Neutrophil (primary cell): ENCODE measurements around the gene NCAM2.

Experiments
- H3K27ac ChIP-seq: fragments of 200-600 bp; sonication (generic); 2 replicates; pipeline ENCODE4 v1.5.1; 2016; ENCODE audit warnings: mild to moderate bottlenecking, moderate library complexity
- H3K27me3 ChIP-seq: fragments of 200-600 bp; sonication (generic); 2 replicates; pipeline ENCODE4 v1.6.0; 2016; ENCODE audit warnings: mild to moderate bottlenecking
- H3K36me3 ChIP-seq: fragments of 200-600 bp; sonication (generic); 2 replicates; pipeline ENCODE4 v1.5.1; 2017
- H3K4me1 ChIP-seq, 2 experiments: fragments of 200-600 bp in 1 of 2; sonication (generic) in 1 of 2; 1 replicate in 1 of 2; 2 replicates in 1 of 2; pipeline versions ENCODE4 v1.5.1 to v1.6.1; 2013 to 2016; ENCODE audit warnings: low read depth in 1 of 2, low read length in 1 of 2, mild to moderate bottlenecking in 1 of 2, moderate library complexity in 1 of 2; ENCODE audit not compliant: control insufficient read depth in 1 of 2, insufficient read depth in 1 of 2
- H3K4me3 ChIP-seq, 2 experiments: fragments of 200-600 bp in 1 of 2; sonication (generic) in 1 of 2; 1 replicate in 1 of 2; 2 replicates in 1 of 2; pipeline ENCODE4 v1.5.1; 2013 to 2016; ENCODE audit warnings: low read depth in 1 of 2, low read length in 1 of 2, mild to moderate bottlenecking in 1 of 2, moderate library complexity in 1 of 2
- H3K9me3 ChIP-seq: fragments of 200-600 bp; sonication (generic); 2 replicates; pipeline ENCODE4 v1.5.1; 2016
- TF ChIP-seq, protein P1 (sequence below): fragments of 200-600 bp; sonication (generic); IDR thresholded peaks from 2 replicates; pipeline ENCODE4 v1.5.1; 2016; ENCODE audit warnings: antibody characterized with exemption

NCAM2 gene

DNA sequence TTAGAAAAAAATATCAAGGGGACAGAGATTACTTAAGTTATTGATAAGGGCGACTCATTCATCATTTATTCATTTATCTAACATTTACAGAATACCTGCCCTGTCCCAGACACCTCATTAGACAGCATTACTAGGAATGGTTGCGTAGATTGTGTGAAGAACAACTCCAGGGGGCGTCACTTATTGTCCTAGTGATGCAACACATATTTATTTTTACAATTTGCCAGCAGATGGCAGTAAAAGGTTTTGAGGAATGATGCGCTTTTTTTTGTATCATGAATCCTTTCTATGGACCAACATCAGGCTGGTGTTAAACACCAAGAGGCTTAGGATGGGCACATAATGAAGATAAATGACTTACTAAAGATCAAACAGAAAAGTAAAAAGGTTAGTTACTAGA lies 5.5 kb downstream of the NCAM2 start:
- H3K9me3 ChIP-seq = no peaks in the 10 kb centered on the region
- H3K27ac ChIP-seq = no peak overlapping the region
- no peaks in the 10 kb centered on the region for H3K36me3 ChIP-seq

DNA sequence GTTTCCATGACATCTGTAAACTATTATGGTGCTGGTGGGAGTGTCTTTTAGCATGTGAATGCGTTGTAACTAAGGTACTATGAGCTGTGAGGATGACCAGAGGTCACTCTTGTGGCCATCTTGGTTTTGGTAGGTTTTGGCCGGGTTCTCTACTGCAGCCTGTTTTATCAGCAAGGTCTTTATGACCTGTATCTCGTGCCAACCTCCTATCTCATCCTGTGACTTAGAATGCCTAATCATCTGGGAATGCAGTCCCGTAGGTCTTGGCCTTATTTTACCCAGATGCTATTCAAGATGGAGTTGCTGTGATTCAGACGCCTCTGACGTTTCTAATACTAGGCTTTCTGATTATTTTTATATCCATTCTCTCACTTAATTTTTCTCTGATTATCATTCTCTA lies 9.4 kb downstream of the NCAM2 start:
- H3K27ac ChIP-seq = no peak overlapping the region
- no peaks in the 10 kb centered on the region for H3K9me3 ChIP-seq
- H3K27me3 ChIP-seq = no peaks in the 10 kb centered on the region
- no peaks in the 10 kb centered on the region for H3K4me1 ChIP-seq
- TF ChIP-seq, protein P1, sequence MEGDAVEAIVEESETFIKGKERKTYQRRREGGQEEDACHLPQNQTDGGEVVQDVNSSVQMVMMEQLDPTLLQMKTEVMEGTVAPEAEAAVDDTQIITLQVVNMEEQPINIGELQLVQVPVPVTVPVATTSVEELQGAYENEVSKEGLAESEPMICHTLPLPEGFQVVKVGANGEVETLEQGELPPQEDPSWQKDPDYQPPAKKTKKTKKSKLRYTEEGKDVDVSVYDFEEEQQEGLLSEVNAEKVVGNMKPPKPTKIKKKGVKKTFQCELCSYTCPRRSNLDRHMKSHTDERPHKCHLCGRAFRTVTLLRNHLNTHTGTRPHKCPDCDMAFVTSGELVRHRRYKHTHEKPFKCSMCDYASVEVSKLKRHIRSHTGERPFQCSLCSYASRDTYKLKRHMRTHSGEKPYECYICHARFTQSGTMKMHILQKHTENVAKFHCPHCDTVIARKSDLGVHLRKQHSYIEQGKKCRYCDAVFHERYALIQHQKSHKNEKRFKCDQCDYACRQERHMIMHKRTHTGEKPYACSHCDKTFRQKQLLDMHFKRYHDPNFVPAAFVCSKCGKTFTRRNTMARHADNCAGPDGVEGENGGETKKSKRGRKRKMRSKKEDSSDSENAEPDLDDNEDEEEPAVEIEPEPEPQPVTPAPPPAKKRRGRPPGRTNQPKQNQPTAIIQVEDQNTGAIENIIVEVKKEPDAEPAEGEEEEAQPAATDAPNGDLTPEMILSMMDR = no peak
- no peaks in the 10 kb centered on the region for H3K36me3 ChIP-seq
- no peak overlapping the region for H3K4me3 ChIP-seq

More for the DNA sequence above, 5.5 kb downstream of the NCAM2 start:
- Histone ChIP-seq H3K4me3 (no peak overlapping the region), H3K4me1 (peaks cover 0 to 1% of the 10 kb centered on the region in 2 experiments), H3K27me3 (peaks cover 23% of the 10 kb centered on the region)
- TF ChIP-seq, protein P1 = no peak

DNA sequence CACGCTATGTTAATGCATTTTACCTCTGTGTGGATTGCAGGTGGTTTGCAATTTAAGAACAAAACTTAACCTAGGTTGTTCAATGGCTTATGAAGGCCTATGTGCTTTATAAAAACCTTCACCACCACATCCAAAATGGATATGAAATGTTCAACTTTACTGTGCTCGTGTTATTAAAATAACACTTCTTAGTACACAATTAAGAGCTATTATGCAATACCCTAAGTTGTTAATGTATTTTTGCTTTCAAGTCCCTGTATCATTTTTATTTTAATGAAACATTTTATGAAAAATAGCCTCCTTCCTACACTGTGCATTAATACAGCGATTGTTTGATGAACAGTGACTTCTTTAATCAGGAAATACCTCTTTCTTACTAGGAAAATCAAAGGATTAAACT lies 12.0 kb downstream of the NCAM2 start:
- TF ChIP-seq, protein P1 = no peak
- no peak overlapping the region for H3K4me3 ChIP-seq
- no peaks in the 10 kb centered on the region for H3K9me3 ChIP-seq
- H3K4me1 ChIP-seq = no peaks in the 10 kb centered on the region
- no peaks in the 10 kb centered on the region for H3K27me3 ChIP-seq
- no peak overlapping the region for H3K27ac ChIP-seq
- H3K36me3 ChIP-seq = no peaks in the 10 kb centered on the region

DNA sequence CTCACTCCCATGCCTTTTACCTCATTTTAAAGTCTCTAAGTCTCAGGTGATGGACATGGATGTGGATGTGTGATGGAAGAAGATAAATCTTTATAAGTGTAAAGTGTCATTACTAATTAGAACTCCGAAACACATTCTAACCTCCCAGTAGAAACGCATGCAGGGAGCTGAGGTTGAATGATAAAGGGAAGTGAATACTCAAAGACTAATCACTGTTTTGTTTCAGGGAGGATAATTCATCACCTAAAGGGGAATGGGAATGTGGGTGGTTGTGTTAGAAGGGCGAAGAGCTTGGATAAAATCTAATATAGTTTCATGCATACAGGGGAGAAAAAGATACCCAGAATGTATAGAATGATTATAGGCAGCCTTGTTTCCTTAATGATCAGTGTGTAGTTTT lies 12.5 kb downstream of the NCAM2 start:
- Histone ChIP-seq H3K36me3 (no peaks in the 10 kb centered on the region), H3K9me3 (no peaks in the 10 kb centered on the region), H3K27me3 (no peaks in the 10 kb centered on the region), H3K4me3 (no peak overlapping the region), H3K4me1 (no peaks in the 10 kb centered on the region), H3K27ac (no peak overlapping the region)
- TF ChIP-seq, protein P1 = no peak

DNA sequence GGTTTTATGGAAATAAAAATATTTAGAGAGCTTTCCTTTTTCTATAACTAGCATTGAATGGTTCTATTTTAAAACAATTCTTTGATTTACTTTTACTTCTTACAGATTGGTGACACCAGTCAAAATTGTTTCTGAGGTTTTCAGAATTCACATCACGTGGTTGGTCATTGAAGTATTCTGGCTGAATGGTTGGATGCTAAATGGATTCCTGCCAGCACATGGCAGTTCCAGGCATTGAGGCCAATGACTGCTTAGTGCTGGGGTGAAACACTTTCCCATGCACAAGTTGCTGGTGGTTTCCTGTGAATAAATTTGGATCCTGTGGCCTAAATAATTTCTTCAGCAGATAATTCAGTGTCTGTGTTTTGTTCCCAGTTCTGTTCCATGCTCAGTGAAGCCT lies 20.6 kb downstream of the NCAM2 start:
- H3K27ac ChIP-seq = no peak overlapping the region
- TF ChIP-seq, protein P1 = no peak
- H3K36me3 ChIP-seq = no peaks in the 10 kb centered on the region
- H3K9me3 ChIP-seq = no peaks in the 10 kb centered on the region
- no peak overlapping the region for H3K4me3 ChIP-seq
- H3K27me3 ChIP-seq = no peaks in the 10 kb centered on the region
- no peaks in the 10 kb centered on the region for H3K4me1 ChIP-seq

DNA sequence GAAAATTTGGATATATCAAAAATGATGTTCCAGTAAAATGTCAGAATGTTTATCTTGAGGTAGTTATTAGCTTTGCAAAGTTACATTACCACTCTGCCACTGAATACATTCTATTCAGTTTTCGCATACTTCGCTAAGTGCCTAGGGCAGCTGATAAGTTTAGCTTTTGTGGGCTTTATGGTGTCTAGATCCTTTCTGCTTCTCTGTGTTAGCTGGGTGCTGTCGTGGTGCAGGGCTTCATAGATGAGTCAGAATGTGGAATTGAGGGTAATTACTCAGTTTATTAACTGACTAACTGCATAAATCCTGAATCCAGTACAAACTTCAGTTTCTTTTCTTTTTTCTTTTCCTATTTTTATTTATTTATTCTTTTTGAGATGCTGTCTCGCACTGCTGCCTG lies 21.5 kb downstream of the NCAM2 start:
- Histone ChIP-seq H3K27me3 (no peaks in the 10 kb centered on the region), H3K4me3 (no peak overlapping the region), H3K27ac (no peak overlapping the region), H3K36me3 (no peaks in the 10 kb centered on the region), H3K4me1 (no peaks in the 10 kb centered on the region), H3K9me3 (no peaks in the 10 kb centered on the region)
- TF ChIP-seq, protein P1 = no peak
